Neuron (in vitro differentiated cells): ENCODE data around the gene SRPRB.

Source experiments
- H2AFZ ChIP-seq: one replicate; pipeline ENCODE4 v1.6.1; 2013; ENCODE audit warnings: low read depth, mild to moderate bottlenecking, inconsistent platforms, low read length, moderate library complexity
- H3K27me3 ChIP-seq: one replicate; pipeline ENCODE4 v1.6.1; 2013; ENCODE audit warnings: low read length; ENCODE audit not compliant: insufficient read depth
- H3K36me3 ChIP-seq: one replicate; pipeline ENCODE4 v1.6.1; 2013; ENCODE audit warnings: low read length; ENCODE audit not compliant: insufficient read depth
- H3K4me1 ChIP-seq: one replicate; pipeline ENCODE4 v1.6.1; 2013; ENCODE audit warnings: low read length; ENCODE audit not compliant: insufficient read depth
- H3K4me3 ChIP-seq: 2 replicates; pipeline ENCODE4 v1.5.1; 2013; ENCODE audit warnings: mild to moderate bottlenecking, low read length, moderate library complexity
- H3K9me3 ChIP-seq: one replicate; pipeline ENCODE4 v1.6.1; 2013; ENCODE audit warnings: low read length

The SRPRB gene

DNA sequence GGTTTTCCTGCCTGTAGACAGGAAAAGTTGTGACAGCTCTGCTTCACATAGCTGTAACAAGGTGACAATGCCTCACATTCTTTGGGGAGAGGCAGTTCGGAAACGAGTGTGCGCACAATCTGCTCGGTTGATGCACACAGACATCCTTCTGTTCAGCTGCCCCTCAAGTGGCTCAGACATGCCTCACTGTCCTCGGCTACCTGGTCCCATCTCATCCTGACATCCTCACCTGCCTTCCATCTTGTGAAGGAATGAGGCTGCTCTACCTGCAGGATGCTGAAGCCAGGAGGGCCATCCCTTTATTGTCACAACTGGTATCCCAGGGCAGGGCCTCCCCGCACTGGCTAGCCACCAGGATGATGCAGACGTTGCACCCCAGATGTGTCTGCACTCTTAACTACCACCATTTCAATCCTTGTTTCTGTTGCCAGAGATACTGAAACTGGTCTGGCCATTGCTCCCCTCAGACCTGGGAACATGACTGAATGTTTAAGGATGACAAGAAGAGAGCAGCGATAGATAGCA is 19.4 kb downstream of the SRPRB start:
- no peaks in the 10 kb centered on the region for H3K9me3 ChIP-seq
- H3K4me3 ChIP-seq = no peak overlapping the region
- H3K36me3 ChIP-seq = peaks cover 13% of the 10 kb centered on the region
- H2AFZ ChIP-seq = no peak overlapping the region
- peaks cover 9% of the 10 kb centered on the region for H3K4me1 ChIP-seq
- peaks cover 2% of the 10 kb centered on the region for H3K27me3 ChIP-seq

DNA sequence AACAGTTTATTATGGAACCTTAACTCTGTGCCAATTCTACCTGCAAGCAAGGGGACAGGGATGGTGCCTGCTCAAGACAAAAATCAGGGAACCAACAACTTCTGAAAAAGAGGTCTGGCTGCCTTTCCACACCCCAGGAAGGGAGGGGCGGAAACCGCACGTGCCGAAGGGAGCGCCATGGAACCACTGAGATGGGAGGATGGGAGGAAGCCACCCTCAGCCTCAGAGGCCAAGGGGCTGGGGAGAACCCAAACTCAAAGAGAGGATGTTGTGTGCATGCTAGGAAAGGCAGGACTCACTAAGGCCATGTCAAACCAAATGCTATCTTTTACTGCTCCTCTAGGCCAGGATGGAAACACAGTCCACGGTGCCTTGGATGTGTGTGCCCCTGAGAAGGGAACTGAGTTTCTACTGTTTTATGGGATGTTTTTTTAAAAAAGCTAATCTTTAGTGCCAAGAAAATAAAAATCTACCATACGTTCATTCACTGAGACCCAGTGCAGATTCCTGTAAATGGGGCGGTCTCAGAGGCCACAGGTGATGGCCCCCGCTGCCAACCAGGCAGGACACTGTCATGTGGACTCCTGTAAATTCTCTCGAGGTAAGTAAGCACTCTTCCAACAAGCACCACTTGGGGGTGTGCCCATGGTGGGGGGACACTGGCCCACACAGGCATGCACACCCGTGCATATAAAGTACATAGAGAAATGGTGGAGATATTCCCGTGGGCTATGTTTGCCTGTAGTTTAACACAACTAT is 20.5 kb downstream of the SRPRB start:
- Histone ChIP-seq H2AFZ (no peak overlapping the region), H3K9me3 (no peaks in the 10 kb centered on the region), H3K4me3 (no peak overlapping the region), H3K36me3 (peaks cover 2% of the 10 kb centered on the region), H3K27me3 (peaks cover 2% of the 10 kb centered on the region), H3K4me1 (peaks cover 9% of the 10 kb centered on the region)

DNA sequence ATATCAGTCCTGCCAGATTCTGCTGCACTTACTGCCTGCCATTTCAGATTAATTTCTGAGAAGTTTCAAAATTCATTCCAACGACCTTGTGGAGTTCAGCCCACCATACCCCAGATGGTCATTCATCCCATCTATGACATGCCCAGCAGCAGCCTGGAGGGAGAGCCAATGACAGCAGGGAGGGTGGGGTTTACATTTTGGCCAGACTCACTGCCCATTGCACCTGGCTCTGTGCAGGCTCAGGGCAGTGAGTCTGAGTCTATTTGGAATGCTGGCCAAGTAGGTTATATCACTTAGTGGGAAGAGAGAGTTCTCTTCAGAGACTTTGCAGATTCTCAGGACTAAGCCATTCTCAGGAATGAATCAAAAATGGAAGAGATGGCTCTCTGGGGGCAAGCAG is 21.5 kb downstream of the SRPRB start:
- H3K4me1 ChIP-seq = peaks cover under 1% of the 10 kb centered on the region
- no peak overlapping the region for H2AFZ ChIP-seq
- H3K4me3 ChIP-seq = no peak overlapping the region
- H3K36me3 ChIP-seq = peaks cover 2% of the 10 kb centered on the region
- peaks cover 2% of the 10 kb centered on the region for H3K27me3 ChIP-seq
- no peaks in the 10 kb centered on the region for H3K9me3 ChIP-seq

DNA sequence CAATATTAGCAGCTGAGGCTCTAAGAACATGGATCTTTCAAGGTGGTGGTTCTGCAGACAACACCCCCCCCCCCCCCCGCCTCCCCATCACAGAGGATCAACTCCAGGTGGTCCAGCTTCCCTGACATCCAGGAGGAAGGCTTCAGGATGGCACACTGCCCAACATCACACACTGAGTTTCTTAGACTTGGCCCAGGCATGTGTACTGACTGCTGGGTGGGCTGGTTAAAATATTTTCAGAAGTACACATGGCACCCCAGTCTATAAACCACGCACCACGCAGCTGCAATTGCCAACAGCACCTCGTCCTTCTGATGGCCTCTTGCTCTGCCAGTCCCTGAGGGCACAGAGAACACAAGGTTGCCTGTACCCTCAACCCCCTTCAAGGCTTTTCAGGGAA is 22.1 kb downstream of the SRPRB start:
- H3K36me3 ChIP-seq = peaks cover 2% of the 10 kb centered on the region
- no peak overlapping the region for H2AFZ ChIP-seq
- no peaks in the 10 kb centered on the region for H3K9me3 ChIP-seq
- no peaks in the 10 kb centered on the region for H3K4me1 ChIP-seq
- no peak overlapping the region for H3K4me3 ChIP-seq
- peaks cover 2% of the 10 kb centered on the region for H3K27me3 ChIP-seq

DNA sequence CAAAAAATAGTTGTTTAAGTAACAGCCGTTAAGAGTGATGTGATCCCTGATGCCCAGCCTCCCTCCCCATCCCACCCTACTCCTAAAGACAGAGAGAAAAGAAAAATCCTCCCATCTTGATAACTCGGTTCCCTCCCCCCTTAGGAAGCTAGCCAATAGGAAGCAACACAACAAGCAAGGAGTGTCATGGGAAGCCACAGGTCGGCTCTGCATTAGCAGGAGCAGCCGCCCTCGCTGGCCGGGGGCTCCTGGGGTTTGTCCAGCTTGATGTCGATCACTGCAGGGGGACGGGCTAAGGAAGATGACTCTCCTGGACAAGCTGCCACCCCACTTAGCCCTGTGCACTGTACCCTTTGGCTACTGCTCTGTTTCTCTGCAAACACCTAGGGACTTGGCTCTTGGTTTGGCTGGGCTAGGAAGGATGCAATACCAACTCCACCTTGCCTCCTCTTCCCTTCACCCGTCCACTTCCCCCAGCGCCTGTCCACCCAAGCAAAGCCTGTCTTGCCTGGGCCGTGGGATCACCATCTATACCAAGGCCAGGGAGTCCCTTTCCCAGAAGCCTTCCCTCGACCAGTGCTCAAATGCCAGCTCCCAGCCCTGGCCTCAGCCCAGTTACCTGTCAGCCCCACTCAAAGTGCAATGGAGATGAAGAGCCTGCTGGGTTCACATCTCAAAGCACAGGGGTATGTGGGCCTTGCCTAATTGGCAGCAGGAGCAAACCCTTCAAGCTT is 23.1 kb downstream of the SRPRB start:
- H3K27me3 ChIP-seq = peaks cover 2% of the 10 kb centered on the region
- H3K4me1 ChIP-seq = no peaks in the 10 kb centered on the region
- H3K9me3 ChIP-seq = no peaks in the 10 kb centered on the region
- H3K36me3 ChIP-seq = peaks cover 2% of the 10 kb centered on the region
- no peak overlapping the region for H3K4me3 ChIP-seq
- no peak overlapping the region for H2AFZ ChIP-seq

DNA sequence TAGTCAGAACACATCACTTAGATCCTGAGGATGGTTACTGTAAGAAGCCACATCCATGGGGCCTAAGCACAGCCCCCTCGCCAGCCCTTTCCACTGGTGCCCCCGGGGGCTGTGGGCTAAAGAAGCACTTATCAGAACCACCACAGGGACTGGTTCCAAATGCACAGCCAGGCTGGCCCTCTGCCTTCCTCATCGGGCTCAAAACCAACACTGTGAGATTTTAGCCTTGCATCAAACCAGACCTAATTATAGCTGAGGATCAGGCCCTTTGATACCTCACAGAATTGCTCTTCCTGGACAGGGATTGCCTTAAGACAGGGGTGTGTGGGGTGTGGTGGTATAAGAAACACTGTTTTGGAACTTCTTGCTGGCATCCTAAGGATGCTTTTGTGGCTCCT is 23.7 kb downstream of the SRPRB start:
- no peaks in the 10 kb centered on the region for H3K9me3 ChIP-seq
- no peak overlapping the region for H3K4me3 ChIP-seq
- no peaks in the 10 kb centered on the region for H3K4me1 ChIP-seq
- H3K36me3 ChIP-seq = peaks cover 2% of the 10 kb centered on the region
- H3K27me3 ChIP-seq = peaks cover 2% of the 10 kb centered on the region
- H2AFZ ChIP-seq = no peak overlapping the region

DNA sequence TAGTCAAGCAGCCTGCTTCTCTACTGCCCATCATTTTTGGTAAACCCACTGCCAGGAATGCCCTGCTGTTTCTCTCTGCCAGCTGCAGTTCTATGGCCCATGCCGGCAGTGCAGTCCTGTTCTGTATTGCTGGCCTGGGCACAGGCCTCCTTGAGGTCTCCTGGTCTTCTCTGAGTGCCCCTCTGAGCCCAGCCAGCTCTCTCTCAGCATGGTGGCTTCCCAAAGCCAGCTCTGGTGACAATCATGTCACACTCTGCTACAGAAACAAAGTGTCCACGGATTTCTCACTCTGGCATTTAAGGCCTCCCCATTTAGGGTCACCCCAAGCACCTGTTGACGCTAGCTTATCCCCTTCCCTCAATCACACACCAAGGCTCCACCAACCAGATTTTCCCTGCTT is 24.5 kb downstream of the SRPRB start:
- Histone ChIP-seq H3K9me3 (no peaks in the 10 kb centered on the region), H2AFZ (no peak overlapping the region), H3K4me1 (no peaks in the 10 kb centered on the region), H3K4me3 (no peak overlapping the region), H3K27me3 (peaks cover 2% of the 10 kb centered on the region), H3K36me3 (no peaks in the 10 kb centered on the region)

DNA sequence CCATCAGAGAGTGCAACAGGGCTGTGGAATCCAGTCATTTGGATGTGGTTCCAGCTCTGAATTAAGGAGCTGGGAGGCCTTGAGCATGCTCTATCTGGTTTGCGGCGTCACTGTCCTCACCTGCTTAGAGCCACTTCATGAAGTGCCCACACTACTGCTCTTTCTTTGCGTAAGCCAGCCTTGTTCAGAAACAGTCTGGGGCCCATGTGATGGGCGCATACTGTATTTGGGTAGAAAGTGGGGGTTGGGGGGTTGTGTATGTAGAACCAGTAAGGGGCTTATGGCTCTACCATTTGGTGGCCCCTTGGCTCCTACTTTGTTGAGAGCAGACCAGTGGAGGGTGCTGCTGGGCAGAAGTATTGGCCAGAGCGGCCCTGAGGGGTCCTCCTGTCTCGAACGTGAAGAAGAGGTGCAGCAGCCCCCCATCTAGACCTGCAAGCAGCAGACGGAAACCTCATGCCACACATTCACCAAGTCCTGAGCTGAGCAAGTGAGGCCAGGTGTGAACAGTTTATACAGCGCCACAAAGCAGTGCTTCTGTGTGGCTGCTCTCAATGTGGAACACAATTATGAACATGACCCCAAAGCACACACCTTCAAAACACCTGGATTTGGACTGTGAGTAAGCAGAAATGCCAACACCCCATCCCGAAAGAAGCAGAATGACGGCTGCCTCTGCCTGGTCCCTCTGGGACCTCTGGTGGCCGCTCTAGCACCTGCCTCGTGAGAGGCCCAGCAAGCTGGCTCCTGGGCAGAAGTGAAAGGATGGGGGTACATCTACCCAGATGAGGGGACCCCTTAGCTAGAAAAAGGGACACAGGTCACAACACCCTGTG is 26.6 kb downstream of the SRPRB start:
- H3K36me3 ChIP-seq = no peaks in the 10 kb centered on the region
- H3K9me3 ChIP-seq = no peaks in the 10 kb centered on the region
- H3K27me3 ChIP-seq = peaks cover 2% of the 10 kb centered on the region
- no peaks in the 10 kb centered on the region for H3K4me1 ChIP-seq
- no peak overlapping the region for H2AFZ ChIP-seq
- H3K4me3 ChIP-seq = no peak overlapping the region

DNA sequence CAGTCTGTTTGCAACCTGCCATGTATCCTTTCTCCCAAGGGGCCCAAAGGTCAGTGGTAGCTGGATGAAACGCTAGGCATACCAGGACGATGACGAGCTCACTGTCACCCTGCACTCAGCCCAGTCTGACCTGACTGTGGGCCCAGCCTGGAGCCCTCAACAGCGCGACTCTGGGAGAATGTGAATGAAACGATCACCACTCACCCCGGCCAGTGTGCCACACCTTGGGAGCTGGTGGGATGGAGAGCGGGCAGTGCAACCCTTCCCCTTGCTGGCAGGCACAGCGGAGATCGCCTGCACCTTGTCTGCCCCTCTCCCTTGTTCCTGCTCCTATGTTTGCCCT is 27.2 kb downstream of the SRPRB start:
- no peaks in the 10 kb centered on the region for H3K4me1 ChIP-seq
- no peaks in the 10 kb centered on the region for H3K36me3 ChIP-seq
- peaks cover 2% of the 10 kb centered on the region for H3K27me3 ChIP-seq
- H3K4me3 ChIP-seq = no peak overlapping the region
- H2AFZ ChIP-seq = no peak overlapping the region
- no peaks in the 10 kb centered on the region for H3K9me3 ChIP-seq

DNA sequence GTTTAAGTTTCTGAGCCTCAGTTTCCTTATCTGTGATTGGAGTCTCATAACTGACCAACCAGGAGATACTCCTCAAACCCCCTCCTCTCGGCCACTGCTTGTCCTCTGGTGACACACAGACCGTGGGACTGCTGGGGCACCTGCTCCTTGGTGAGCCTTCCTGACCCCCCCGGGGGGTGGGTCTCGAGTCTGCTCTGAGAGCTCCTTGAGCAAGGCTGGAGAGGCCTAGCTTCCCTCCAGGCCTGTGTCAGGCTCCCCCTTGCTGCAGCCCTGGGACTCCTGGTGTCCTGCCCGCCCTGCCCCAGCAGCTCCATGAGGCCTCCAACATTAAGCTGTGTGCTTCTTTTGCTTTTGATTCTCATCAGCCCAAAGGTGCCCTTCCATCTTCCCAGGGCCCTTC is 27.7 kb downstream of the SRPRB start:
- Histone ChIP-seq H3K4me3 (no peak overlapping the region), H3K4me1 (no peaks in the 10 kb centered on the region), H3K9me3 (no peaks in the 10 kb centered on the region), H3K27me3 (peaks cover 2% of the 10 kb centered on the region), H2AFZ (no peak overlapping the region), H3K36me3 (no peaks in the 10 kb centered on the region)

DNA sequence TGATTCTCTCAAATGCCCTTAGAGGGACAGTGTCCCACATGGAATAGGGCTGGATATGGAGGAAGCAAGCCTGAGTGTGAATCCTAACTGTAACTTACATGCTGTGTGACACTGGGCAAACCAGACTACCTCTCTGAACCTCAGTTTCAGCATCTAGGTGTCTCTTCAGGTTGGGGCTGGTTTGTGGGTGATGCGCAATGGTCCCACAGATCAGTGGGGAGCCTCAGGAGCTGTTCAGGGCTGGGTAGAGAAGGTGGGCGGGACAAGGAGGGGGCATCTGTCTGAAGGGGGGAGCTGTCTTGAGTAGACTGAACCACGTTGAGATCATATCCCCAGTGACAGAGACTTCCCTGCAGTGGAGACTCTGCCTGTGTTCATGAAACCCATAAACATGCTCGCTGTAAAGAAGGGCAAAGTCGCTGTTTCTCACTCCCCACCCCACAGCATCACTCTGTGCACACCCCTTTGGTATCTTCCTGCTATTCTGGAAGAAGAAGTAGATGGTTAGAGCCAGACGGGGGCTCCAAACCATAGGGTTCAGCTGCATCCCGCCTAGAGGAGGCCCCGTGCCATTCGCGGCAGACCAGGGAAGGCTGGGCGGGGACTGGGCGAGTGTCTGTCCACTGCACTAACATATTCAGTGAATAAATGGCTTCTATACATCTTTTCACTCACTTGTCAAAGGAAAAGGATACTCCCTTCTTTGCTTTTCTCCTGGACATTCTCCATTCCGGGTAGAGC is 28.4 kb downstream of the SRPRB start:
- Histone ChIP-seq H3K27me3 (peaks cover 2% of the 10 kb centered on the region), H3K4me3 (no peak overlapping the region)

DNA sequence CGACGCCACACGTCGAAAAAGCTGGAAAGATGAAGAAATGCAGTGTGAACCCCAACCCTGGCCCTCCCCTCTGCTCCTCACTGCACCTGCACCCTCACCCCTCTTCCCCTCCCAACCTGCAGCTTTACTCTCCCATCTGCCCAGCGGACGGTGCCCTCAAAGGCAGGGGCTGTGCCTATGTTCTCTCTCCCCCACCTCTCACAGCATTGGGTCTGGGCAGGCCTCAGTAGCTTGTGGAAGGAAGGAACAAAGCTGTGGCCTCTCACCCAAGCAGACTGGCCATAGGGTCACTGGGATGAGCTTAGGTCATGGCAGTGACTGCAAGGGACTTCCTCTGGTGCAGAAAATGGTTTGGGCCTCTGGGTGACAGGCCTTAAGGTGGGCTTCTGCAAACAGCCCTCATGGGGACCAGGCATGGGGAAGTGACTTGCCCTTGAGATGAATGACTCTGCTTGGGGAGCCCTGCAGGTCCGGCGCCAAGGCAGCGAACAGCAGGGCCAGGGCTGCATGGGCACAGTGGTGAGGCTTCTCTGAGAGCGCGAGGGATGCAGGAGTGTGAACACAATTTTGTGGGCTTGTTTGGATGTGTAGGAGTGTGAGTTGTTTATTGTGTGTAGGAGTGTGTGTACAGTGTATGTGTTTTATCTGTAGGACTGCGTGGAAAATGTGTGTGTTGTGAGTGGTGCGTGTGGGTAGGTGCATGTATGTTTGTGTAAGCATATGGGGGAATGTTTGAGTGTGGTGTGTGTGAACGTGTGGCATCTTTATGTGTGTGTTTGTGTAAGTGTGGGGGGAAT is 29.2 kb downstream of the SRPRB start:
- H3K36me3 ChIP-seq = no peaks in the 10 kb centered on the region
- H3K4me3 ChIP-seq = no peak overlapping the region
- H3K27me3 ChIP-seq = no peaks in the 10 kb centered on the region
- no peaks in the 10 kb centered on the region for H3K4me1 ChIP-seq
- H2AFZ ChIP-seq = no peak overlapping the region
- no peaks in the 10 kb centered on the region for H3K9me3 ChIP-seq

More for the DNA sequence above, 28.4 kb downstream of the SRPRB start:
- Histone ChIP-seq H3K4me1 (no peaks in the 10 kb centered on the region), H3K9me3 (no peaks in the 10 kb centered on the region), H2AFZ (no peak overlapping the region), H3K36me3 (no peaks in the 10 kb centered on the region)
